GM18867 (cell line): ENCODE measurements around the gene MUC2.

ENCODE experiments used
- ATAC-seq: cut with Tn5 transposase; IDR thresholded peaks from one replicate; pipeline ENCODE4 v1.9.1; 2021; ENCODE audit warnings: mild to moderate bottlenecking, moderate library complexity; ENCODE audit not compliant: unreplicated experiment

MUC2 gene

GRCh38 chr11:1050581-1051355, 23.9 kb upstream of the MUC2 start:
- no peak for ATAC-seq

DNA sequence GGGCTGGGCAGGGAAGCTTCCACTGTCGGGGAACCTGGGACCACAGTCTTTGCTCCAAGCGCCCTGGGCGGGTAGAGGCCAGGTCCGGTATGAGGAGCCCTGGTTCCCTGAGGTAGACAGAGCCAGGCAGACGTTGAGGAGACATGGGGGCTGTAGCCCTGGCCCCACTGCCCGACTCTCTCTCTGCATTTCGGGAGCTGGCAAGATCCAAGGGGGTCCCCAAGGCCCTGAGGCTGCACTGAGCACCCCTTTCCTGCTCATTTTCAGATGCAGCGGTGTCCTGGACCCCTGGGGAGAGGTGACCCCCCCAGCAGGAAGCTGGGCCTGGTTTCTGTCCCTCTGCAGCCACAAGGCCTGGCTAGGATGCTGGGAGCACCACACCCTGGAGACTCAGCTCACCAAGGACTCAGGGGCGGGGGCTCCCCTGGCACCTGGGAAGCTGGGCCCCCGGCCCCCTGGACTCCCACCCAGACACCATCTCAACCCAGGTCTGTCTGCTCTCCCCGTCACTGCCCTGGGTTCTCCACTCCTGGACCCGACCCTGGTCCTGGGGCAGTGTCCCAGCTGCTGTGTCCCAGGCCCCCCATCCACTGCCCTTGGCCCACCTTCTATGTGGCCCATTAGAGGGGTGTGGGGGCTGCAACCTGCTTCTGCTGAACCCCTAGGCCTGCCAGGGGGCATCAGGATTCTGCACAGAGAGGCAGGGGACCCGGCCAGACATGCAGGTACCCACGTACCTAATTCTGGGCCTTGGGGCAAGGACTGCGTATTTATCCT, 23.1 kb upstream of the MUC2 start:
- no peak for ATAC-seq

- no peak for ATAC-seq
These were observed 22.3 kb upstream of the MUC2 start for GRCh38 chr11:1052133-1053011.

GRCh38 chr11:1053121-1053901, 21.4 kb upstream of the MUC2 start:
- ATAC-seq: no peak

GRCh38 chr11:1054143-1055108, 20.2 kb upstream of the MUC2 start:
- ATAC-seq: no peak

- ATAC-seq: no peak
These were observed 19.5 kb upstream of the MUC2 start for GRCh38 chr11:1055109-1055703.

GRCh38 chr11:1055990-1056771, 18.5 kb upstream of the MUC2 start:
- ATAC-seq: no peak

DNA sequence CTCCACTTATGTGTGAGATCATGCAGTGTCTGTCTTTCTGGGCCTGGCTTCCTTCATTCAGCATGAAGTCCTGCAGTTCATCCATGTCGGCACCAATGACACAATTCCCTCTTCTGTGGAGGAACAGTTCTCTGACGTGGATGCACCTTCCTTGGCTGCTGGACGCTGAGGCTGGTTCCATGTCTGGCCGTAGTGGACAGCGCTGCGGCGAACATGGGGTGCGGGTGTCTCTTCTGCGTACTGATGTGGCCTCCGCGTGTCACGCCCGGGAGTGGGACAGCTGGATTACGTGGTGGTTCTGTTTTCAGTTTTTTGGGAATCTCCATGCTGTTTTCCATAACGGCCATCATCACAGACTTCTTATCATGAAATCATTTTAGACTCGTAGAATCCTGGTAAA, 16.9 kb upstream of the MUC2 start:
- ATAC-seq: no peak

GRCh38 chr11:1059759-1060158, 14.9 kb upstream of the MUC2 start:
- no peak for ATAC-seq

GRCh38 chr11:1060410-1060809, 14.3 kb upstream of the MUC2 start:
- ATAC-seq: no peak

- no peak for ATAC-seq
These were observed 13.6 kb upstream of the MUC2 start for GRCh38 chr11:1060852-1061616.

DNA sequence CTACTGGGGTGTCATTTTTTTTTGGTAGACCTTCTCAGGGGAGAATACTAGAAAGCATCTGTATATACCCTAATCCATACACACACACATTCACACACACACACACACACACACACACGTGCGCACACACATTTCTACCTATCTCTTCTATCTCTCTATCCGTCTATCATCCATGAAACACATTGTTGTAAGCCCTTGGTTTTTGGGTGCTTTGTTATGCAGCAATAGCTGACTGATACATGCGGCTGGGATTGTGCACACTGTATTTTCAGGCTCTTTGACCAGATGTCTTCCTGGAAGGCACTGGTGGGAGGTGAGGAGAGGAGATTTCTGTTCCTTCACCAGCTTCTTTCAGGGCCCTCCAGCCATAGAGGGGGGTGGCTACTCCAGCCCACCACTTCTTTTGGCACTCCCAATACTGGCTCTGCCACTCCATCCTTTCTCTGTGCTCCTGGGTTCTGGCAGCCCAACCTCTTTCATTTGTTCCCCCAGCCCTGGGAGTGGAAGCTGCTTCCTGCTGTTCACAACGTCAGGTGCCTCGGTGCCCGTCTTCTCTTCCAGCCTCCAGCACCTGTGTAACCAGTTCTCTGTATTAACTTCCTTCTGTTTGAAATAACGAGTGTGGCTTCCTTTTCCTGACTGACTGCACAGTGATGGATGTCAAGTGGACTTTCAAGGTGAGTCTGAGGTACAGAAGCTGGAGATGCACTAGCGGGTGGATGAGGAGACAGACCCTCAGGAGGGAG, 12.4 kb upstream of the MUC2 start:
- ATAC-seq: no peak

GRCh38 chr11:1064167-1064566, 10.5 kb upstream of the MUC2 start:
- no peak for ATAC-seq

DNA sequence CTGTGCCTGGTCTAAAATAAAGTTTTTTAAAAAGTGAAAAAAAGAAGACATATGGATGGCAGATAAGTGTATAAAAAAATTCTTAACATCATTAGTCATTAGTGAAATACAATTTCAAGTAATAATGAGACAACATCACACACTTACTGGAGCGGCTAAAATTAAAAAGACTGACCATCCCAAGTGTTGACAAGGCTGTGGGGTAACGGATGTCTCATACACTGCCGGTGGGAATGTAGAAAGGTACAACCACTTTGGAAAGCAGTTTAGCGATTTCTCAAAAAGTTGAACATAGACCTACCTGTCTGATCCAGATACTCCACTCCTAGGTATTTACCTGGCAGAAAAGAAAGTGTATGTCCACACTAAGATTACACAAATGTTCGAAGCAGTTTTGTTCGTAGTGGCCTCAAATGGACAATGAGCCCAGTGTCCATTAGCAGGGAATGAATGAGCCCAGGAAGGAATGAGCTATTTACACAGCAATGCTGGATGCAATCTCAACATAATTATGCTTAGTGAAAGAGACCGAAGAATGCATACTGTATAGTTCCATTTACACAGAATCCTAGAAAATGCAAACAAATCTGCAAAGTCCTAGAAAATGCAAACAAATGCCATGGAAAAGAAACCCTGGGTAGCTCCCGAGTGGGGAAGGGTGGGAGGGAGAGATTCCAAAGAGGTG, 6.7 kb upstream of the MUC2 start:
- ATAC-seq: no peak

GRCh38 chr11:1069740-1070139, 4.9 kb upstream of the MUC2 start:
- ATAC-seq: no peak
